HL-60 (cell line): ENCODE measurements around the gene CTH.

Experiments
- CTCF ChIP-seq: IDR thresholded peaks from one replicate; pipeline ENCODE4 v1.5.1; 2011; ENCODE audit warnings: low read length, control low read depth, inconsistent platforms; ENCODE audit not compliant: insufficient read depth
- GABPA ChIP-seq: IDR thresholded peaks from 2 replicates; pipeline ENCODE4 v1.6.1; 2012; ENCODE audit warnings: low read depth
- POLR2AphosphoS5 ChIP-seq: IDR thresholded peaks from 2 replicates; pipeline ENCODE4 v1.6.1; 2012; ENCODE audit warnings: low read depth
- REST ChIP-seq: IDR thresholded peaks from 2 replicates; pipeline ENCODE4 v1.6.1; 2012; ENCODE audit warnings: low read depth; ENCODE audit not compliant: insufficient replicate concordance

- TF ChIP-seq REST, result no peak
- TF ChIP-seq CTCF, result no peak
- TF ChIP-seq POLR2AphosphoS5, result no peak
- no peak for TF ChIP-seq GABPA
These were observed 16.9 kb downstream of the CTH start for GRCh38 chr1:70427976-70428375.
